ENCODE data around the gene ATXN7L3B.

The ATXN7L3B gene

DNA sequence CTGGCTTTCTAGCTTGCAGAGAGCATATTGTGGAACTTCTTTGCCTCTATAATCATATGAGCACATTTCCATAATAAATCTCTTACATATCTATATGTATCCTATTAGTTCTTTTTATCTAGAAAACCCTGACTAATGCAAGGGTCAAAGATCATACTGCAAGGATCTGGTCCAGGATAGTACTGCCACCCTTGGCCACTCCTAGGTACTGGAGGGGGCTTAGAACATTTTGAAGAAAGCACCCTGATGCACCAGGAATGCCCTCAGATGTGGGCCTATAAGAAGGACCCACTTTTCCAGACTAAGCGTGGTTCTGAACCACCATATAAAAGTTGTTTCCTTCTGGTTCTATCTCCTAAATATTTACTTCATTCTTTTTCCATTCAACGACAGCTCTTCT lies 14.6 kb downstream of the ATXN7L3B start:
- no peak for DNase-seq

DNA sequence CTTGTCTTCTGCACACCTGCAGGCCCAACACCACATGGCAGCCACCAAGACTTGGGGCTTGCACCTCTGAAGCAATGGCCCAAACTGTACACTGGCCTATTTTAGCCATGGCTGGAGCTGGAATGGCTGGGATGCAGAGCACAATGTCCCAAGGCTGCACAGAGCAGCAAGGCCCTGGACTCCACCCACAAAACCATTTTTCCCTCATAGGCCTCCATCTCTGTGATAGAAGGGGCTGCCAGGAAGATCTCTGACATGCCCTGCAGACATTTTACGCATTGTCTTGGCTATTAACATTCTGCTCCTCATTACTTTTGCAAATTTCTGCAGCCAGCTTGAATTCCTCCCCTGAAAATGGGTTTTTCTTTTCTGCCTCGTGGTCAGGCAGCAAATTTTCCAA lies 22.1 kb downstream of the ATXN7L3B start:
- no peak for DNase-seq

- no peak for DNase-seq
These were observed 26.3 kb downstream of the ATXN7L3B start for GRCh38 chr12:74563927-74564326.

- DNase-seq = no peak
These were observed 40.9 kb downstream of the ATXN7L3B start for GRCh38 chr12:74578486-74578885.

- DNase-seq = no peak
These were observed 41.8 kb downstream of the ATXN7L3B start for GRCh38 chr12:74579446-74579845.

DNA sequence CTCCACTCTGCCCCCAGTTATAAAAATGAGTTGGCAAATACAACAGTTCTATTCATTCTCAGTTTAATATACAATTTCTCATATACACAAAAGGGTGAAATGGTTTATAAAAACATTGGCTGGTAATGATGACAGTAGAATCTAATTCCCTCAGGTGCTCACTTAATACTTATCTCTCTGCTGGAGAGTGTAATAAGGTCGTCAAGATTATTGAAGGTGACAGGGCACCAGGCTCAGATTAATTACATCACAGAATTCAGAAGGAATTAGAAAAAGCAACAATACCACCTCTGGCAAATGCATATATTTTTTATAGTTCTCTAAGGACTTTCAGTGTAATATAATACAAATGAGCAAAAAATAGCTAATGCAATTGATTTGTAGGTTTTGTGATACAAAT lies 42.3 kb downstream of the ATXN7L3B start:
- no peak for DNase-seq

- no peak for DNase-seq
These were observed 43.8 kb downstream of the ATXN7L3B start for GRCh38 chr12:74581439-74581838.

- no peak for DNase-seq
These were observed 46.9 kb downstream of the ATXN7L3B start for GRCh38 chr12:74584483-74585062.

DNA sequence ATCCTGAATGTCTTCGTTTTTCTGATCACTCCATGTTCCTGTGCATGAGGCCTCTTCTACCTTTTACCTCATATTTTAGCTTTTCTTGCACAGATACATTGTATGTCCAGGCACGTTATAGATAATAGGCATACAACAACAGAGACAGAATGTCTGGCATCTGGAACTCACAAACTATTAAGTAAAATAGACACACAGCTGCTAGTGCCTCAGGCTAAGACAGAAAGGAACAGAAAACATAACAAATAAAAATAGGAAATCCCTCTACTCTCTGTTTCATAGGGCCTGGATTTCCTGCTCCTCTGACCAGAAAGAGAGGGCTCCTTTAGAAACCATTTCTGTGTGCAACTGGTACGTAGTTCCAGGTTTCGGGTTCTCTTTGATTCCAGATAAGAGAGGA lies 48.6 kb downstream of the ATXN7L3B start:
- DNase-seq = no peak

All from central memory CD4-positive, alpha-beta T cell (primary cell).